Measurements from ENCODE around the gene FBXW5. TPM values are rescaled to one million over a fixed set of nuclear protein-coding genes. Genes with fewer than 3 reads are reported as not detected.
A peak's percentile ranks its signal among the peaks of the same experiment; 100 is the strongest.

The FBXW5 gene
- polyA plus RNA-seq, 3 donors, result 85.3 to 117 (median 92.7) TPM

DNA sequence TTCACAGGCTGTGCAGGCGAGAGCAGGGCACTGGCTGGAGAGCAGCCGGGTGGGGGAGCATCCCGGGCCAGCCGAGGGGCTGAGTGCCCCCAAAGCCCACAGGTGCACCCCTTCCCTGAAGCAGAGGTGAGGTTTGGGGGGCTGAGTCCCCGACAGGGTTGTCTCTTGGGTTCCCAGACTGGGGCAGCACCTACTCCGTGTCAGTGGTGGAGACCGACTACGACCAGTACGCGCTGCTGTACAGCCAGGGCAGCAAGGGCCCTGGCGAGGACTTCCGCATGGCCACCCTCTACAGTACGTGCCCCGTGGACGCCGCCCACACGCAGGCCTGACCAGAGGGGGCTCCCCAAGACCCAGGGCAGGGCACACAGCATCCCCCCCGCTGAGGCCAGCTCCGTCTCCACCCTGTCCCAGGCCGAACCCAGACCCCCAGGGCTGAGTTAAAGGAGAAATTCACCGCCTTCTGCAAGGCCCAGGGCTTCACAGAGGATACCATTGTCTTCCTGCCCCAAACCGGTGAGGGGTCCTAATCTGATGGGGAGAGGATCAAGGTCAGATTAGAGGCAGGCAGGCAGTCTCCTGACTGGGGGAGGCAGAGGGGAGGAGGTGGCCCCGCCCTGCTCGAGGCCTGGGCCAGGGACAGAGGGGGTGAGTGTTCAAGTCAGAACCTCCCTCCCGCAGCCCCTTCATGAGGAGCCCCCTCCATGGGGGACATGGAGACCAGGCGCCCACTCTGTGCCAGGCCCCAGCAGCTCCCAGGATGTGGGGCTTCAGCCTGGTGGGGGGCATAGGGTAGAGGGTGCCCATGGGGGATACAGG is 35.4 kb upstream of the FBXW5 start:
- Mint-ChIP-seq H3K27me3 (ENCODE audit: low read depth in 3 of 3) (peaks cover 35 to 68% (median 44%) of the 10 kb centered on the region in 3 donors), H3K36me3 (peaks cover 0 to 3% of the 10 kb centered on the region in 2 donors), H3K4me1 (peaks cover 15% of the 10 kb centered on the region), H3K9me3 (peaks cover 0 to 4% (median 0%) of the 10 kb centered on the region in 7 donors), H3K27ac (peak overlapping the region in 1 of 7 donors; percentile 78), H3K4me3 (no peak overlapping the region)
- no peaks in the 10 kb centered on the region for H3K9me3 ChIP-seq (replicated peaks in 1 of 2; ENCODE audit: control insufficient read depth in 1 of 2, insufficient read depth in 1 of 2, low read length in 2 of 2)
- H3K27me3 ChIP-seq (ENCODE audit: control insufficient read depth in 2 of 2, insufficient read depth in 2 of 2, low read length in 2 of 2), result peaks cover 9 to 39% of the 10 kb centered on the region in 2 donors
- no peaks in the 10 kb centered on the region for H3K79me2 ChIP-seq (ENCODE audit: insufficient read depth, low read length)
- H3K4me2 ChIP-seq (replicated peaks; ENCODE audit: extremely low read depth, low read length, poor library complexity, severe bottlenecking), result no peak overlapping the region
- no peak overlapping the region for H2AFZ ChIP-seq (ENCODE audit: insufficient read depth, low read depth, low read length, poor library complexity, severe bottlenecking)
- WGBS (ENCODE audit: insufficient coverage), result 92% methylated on average over 20 of the region's 26 CpGs
- H3K4me3 ChIP-seq (replicated peaks in 1 of 3; ENCODE audit: low read depth in 2 of 3, low read length in 3 of 3), result no peak overlapping the region
- DNase-seq, result no peak
- TF ChIP-seq, protein P1, sequence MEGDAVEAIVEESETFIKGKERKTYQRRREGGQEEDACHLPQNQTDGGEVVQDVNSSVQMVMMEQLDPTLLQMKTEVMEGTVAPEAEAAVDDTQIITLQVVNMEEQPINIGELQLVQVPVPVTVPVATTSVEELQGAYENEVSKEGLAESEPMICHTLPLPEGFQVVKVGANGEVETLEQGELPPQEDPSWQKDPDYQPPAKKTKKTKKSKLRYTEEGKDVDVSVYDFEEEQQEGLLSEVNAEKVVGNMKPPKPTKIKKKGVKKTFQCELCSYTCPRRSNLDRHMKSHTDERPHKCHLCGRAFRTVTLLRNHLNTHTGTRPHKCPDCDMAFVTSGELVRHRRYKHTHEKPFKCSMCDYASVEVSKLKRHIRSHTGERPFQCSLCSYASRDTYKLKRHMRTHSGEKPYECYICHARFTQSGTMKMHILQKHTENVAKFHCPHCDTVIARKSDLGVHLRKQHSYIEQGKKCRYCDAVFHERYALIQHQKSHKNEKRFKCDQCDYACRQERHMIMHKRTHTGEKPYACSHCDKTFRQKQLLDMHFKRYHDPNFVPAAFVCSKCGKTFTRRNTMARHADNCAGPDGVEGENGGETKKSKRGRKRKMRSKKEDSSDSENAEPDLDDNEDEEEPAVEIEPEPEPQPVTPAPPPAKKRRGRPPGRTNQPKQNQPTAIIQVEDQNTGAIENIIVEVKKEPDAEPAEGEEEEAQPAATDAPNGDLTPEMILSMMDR (IDR thresholded peaks at IDR 0.05), result no peak
- H3K27ac ChIP-seq (ENCODE audit: low read depth in 1 of 2, low read length in 2 of 2), result no peak overlapping the region
- H3K4me1 ChIP-seq (ENCODE audit: control insufficient read depth in 1 of 2, insufficient read depth in 2 of 2, low read length in 2 of 2), result peaks cover 17 to 25% of the 10 kb centered on the region in 2 donors
- H3K36me3 ChIP-seq (replicated peaks in 1 of 2; ENCODE audit: control insufficient read depth in 1 of 2, insufficient read depth in 2 of 2, low read length in 2 of 2), result no peaks in the 10 kb centered on the region
- no peak overlapping the region for H3K9ac ChIP-seq (ENCODE audit: insufficient read depth, low read length, poor library complexity, severe bottlenecking)
- H4K20me1 ChIP-seq (ENCODE audit: insufficient read depth, low read length), result no peaks in the 10 kb centered on the region
- intact Hi-C loops (cut with micrococcal nuclease), result no loop called here

DNA sequence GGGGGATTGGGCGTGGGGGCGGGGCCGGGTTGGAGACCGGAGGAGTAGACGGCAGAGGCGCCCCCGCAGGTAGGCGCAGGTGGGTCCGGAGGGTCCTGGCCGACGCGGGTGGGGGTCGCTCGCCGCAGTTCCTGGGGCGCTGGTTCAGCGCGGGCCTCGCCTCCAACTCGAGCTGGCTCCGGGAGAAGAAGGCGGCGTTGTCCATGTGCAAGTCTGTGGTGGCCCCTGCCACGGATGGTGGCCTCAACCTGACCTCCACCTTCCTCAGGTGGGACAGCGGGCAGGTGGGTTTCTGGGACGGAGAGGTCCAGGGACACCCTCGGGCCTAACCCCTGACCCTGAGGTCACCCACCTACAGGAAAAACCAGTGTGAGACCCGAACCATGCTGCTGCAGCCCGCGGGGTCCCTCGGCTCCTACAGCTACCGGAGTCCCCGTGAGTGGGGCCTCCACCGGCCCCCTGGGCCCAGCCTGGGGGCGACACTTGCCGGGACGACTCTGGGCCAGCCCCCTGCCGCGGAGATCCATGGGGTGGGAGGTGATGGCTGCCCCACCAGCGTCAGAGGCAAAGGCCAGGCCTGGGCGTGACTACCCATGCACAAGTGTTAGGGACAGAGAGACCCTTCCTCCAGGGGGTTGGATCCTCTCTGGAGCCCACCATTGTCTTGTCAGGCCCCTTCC is 34.5 kb upstream of the FBXW5 start:
- intact Hi-C loops (cut with micrococcal nuclease), result no loop called here
- DNase-seq, result no peak
- no peak overlapping the region for H3K4me2 ChIP-seq (replicated peaks; ENCODE audit: extremely low read depth, low read length, poor library complexity, severe bottlenecking)
- Mint-ChIP-seq H3K27ac (no peak overlapping the region), H3K4me3 (no peak overlapping the region), H3K27me3 (ENCODE audit: low read depth in 3 of 3) (peaks cover 26 to 63% (median 35%) of the 10 kb centered on the region in 3 donors), H3K4me1 (peaks cover 19% of the 10 kb centered on the region), H3K36me3 (peaks cover 0 to 2% of the 10 kb centered on the region in 2 donors), H3K9me3 (peaks cover 0 to 4% (median 0%) of the 10 kb centered on the region in 7 donors)
- H3K79me2 ChIP-seq (ENCODE audit: insufficient read depth, low read length), result no peaks in the 10 kb centered on the region
- H3K36me3 ChIP-seq (replicated peaks in 1 of 2; ENCODE audit: control insufficient read depth in 1 of 2, insufficient read depth in 2 of 2, low read length in 2 of 2), result no peaks in the 10 kb centered on the region
- H4K20me1 ChIP-seq (ENCODE audit: insufficient read depth, low read length), result no peaks in the 10 kb centered on the region
- 49% methylated on average over 38 of the region's 41 CpGs for WGBS (ENCODE audit: insufficient coverage)
- TF ChIP-seq, protein P1 (IDR thresholded peaks at IDR 0.05), result no peak
- H3K9me3 ChIP-seq (replicated peaks in 1 of 2; ENCODE audit: control insufficient read depth in 1 of 2, insufficient read depth in 1 of 2, low read length in 2 of 2), result no peaks in the 10 kb centered on the region
- H3K27ac ChIP-seq (ENCODE audit: low read depth in 1 of 2, low read length in 2 of 2), result no peak overlapping the region
- H2AFZ ChIP-seq (ENCODE audit: insufficient read depth, low read depth, low read length, poor library complexity, severe bottlenecking), result no peak overlapping the region
- no peak overlapping the region for H3K4me3 ChIP-seq (replicated peaks in 1 of 3; ENCODE audit: low read depth in 2 of 3, low read length in 3 of 3)
- H3K4me1 ChIP-seq (ENCODE audit: control insufficient read depth in 1 of 2, insufficient read depth in 2 of 2, low read length in 2 of 2), result peaks cover 22 to 34% of the 10 kb centered on the region in 2 donors
- no peak overlapping the region for H3K9ac ChIP-seq (ENCODE audit: insufficient read depth, low read length, poor library complexity, severe bottlenecking)
- H3K27me3 ChIP-seq (ENCODE audit: control insufficient read depth in 2 of 2, insufficient read depth in 2 of 2, low read length in 2 of 2), result peaks cover 0 to 29% of the 10 kb centered on the region in 2 donors
